ENCODE data around the gene ZBTB5. TPM values are rescaled to one million over a fixed set of nuclear protein-coding genes. Genes with fewer than 3 reads are reported as not detected.

Gene ZBTB5
- total and polyA plus RNA-seq, 4 donors = 2.4 to 9.4 (median 6.5) TPM

DNA sequence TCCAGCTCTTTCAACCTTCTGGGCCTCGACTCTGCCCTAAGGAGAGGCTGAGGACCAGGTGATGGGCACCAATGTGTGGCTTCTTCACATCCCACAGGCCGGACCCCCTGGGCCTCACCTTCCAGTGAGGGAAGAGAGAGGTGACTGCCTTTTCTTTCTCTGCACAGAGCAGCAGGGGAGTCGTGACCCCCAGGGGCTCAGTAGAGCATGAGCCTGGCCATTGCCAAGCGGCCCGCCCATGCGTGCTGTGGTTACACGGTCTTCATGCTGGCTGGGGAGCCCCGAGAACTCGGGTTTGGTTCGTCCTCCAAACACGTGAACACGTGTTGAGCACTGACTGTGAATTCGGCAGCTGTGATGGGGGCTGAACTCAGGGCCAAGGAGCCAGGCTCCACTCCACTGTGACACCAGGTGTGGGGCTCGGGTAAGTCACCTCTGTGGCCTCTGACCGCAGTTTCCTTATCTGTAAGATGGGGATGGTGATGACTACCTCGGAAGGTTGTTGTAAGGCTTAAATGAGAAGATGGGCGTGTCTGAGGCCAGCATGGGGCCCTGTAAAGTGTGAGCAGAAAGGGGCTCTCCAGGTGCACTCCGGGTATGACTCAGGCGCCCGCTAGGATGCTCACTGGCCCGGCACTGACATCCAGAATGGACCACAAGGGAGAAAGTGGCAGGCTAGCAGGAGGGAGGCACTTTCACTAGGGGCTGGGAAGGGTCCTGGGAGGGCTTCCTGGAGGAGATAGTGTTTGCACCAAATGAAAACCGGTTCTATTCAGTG is 56.1 kb downstream of the ZBTB5 start:
- no peaks in the 10 kb centered on the region for H3K4me1 ChIP-seq (ENCODE audit: control insufficient read depth in 4 of 4, insufficient read depth in 4 of 4, low read length in 3 of 4)
- H3K9me3 ChIP-seq (ENCODE audit: control insufficient read depth in 4 of 4, low read length in 3 of 4) = no peaks in the 10 kb centered on the region
- H3K9ac ChIP-seq (ENCODE audit: low read depth in 1 of 2, low read length in 2 of 2) = no peak overlapping the region
- H3K4me3 ChIP-seq (ENCODE audit: low read depth in 1 of 3, low read length in 3 of 3) = no peak overlapping the region
- WGBS = 90% methylated on average over 22 of the region's 22 CpGs
- no peaks in the 10 kb centered on the region for H3K27me3 ChIP-seq (ENCODE audit: control insufficient read depth in 4 of 4, insufficient read depth in 4 of 4, low read length in 3 of 4)
- TF ChIP-seq, protein P1, sequence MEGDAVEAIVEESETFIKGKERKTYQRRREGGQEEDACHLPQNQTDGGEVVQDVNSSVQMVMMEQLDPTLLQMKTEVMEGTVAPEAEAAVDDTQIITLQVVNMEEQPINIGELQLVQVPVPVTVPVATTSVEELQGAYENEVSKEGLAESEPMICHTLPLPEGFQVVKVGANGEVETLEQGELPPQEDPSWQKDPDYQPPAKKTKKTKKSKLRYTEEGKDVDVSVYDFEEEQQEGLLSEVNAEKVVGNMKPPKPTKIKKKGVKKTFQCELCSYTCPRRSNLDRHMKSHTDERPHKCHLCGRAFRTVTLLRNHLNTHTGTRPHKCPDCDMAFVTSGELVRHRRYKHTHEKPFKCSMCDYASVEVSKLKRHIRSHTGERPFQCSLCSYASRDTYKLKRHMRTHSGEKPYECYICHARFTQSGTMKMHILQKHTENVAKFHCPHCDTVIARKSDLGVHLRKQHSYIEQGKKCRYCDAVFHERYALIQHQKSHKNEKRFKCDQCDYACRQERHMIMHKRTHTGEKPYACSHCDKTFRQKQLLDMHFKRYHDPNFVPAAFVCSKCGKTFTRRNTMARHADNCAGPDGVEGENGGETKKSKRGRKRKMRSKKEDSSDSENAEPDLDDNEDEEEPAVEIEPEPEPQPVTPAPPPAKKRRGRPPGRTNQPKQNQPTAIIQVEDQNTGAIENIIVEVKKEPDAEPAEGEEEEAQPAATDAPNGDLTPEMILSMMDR (IDR thresholded peaks at IDR 0.05; ENCODE audit: low read depth, low read length, missing input control) = no peak
- TF ChIP-seq NR2F2 (IDR thresholded peaks at IDR 0.05) (no peak), SP1 (IDR thresholded peaks at IDR 0.05) (no peak), JUND (IDR thresholded peaks at IDR 0.05) (no peak), GABPA (IDR thresholded peaks at IDR 0.05 in 1 of 2, conservative IDR thresholded peaks at IDR 0.05 in 1 of 2) (no peak), HNF4G (IDR thresholded peaks at IDR 0.05) (no peak), EGR1 (IDR thresholded peaks at IDR 0.05; ENCODE audit: low read depth in 2 of 2) (no peak), YY1 (IDR thresholded peaks at IDR 0.05) (no peak), FOXA2 (IDR thresholded peaks at IDR 0.05) (no peak), TAF1 (conservative IDR thresholded peaks at IDR 0.05) (no peak), RXRA (IDR thresholded peaks at IDR 0.05) (no peak), HNF4A (conservative IDR thresholded peaks at IDR 0.05) (no peak), FOXA1 (IDR thresholded peaks at IDR 0.05) (no peak)
- TF ChIP-seq, protein P2, sequence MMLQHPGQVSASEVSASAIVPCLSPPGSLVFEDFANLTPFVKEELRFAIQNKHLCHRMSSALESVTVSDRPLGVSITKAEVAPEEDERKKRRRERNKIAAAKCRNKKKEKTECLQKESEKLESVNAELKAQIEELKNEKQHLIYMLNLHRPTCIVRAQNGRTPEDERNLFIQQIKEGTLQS (IDR thresholded peaks at IDR 0.05) = no peak
- TF ChIP-seq, protein P3, sequence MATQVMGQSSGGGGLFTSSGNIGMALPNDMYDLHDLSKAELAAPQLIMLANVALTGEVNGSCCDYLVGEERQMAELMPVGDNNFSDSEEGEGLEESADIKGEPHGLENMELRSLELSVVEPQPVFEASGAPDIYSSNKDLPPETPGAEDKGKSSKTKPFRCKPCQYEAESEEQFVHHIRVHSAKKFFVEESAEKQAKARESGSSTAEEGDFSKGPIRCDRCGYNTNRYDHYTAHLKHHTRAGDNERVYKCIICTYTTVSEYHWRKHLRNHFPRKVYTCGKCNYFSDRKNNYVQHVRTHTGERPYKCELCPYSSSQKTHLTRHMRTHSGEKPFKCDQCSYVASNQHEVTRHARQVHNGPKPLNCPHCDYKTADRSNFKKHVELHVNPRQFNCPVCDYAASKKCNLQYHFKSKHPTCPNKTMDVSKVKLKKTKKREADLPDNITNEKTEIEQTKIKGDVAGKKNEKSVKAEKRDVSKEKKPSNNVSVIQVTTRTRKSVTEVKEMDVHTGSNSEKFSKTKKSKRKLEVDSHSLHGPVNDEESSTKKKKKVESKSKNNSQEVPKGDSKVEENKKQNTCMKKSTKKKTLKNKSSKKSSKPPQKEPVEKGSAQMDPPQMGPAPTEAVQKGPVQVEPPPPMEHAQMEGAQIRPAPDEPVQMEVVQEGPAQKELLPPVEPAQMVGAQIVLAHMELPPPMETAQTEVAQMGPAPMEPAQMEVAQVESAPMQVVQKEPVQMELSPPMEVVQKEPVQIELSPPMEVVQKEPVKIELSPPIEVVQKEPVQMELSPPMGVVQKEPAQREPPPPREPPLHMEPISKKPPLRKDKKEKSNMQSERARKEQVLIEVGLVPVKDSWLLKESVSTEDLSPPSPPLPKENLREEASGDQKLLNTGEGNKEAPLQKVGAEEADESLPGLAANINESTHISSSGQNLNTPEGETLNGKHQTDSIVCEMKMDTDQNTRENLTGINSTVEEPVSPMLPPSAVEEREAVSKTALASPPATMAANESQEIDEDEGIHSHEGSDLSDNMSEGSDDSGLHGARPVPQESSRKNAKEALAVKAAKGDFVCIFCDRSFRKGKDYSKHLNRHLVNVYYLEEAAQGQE (IDR thresholded peaks at IDR 0.05) = no peak
- TF ChIP-seq, protein P4, sequence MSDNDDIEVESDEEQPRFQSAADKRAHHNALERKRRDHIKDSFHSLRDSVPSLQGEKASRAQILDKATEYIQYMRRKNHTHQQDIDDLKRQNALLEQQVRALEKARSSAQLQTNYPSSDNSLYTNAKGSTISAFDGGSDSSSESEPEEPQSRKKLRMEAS (IDR thresholded peaks at IDR 0.05) = no peak
- no peak overlapping the region for H3K27ac ChIP-seq (ENCODE audit: low read depth in 1 of 2, low read length in 2 of 2)
- no peak for DNase-seq (ENCODE audit: low spot score)
- no peaks in the 10 kb centered on the region for H3K36me3 ChIP-seq (ENCODE audit: control insufficient read depth in 4 of 4, insufficient read depth in 3 of 4, low read depth in 1 of 4, low read length in 3 of 4)

DNA sequence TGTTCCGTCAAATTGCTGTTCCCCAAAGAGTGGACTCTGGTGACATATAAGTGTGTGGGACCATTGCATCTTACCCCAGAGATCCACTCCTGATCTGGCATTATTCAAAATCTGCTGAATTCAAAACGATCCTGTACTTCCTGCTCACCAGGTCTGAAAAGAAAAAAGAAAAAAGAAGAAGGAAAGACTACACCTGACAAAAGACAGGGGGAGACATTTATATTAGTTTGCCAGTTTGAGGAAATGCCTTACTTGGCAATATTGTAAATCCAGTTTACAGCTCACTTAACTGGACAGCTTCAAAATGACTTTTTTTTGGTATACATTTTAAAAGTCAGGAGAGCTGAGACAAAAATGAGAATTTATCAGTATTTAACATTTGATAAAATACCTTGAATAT is 57.8 kb downstream of the ZBTB5 start:
- Histone ChIP-seq H3K27ac (ENCODE audit: low read depth in 1 of 2, low read length in 2 of 2) (no peak overlapping the region), H3K36me3 (ENCODE audit: control insufficient read depth in 4 of 4, insufficient read depth in 3 of 4, low read depth in 1 of 4, low read length in 3 of 4) (no peaks in the 10 kb centered on the region), H3K4me1 (ENCODE audit: control insufficient read depth in 4 of 4, insufficient read depth in 4 of 4, low read length in 3 of 4) (no peaks in the 10 kb centered on the region), H3K27me3 (ENCODE audit: control insufficient read depth in 4 of 4, insufficient read depth in 4 of 4, low read length in 3 of 4) (no peaks in the 10 kb centered on the region), H3K9ac (ENCODE audit: low read depth in 1 of 2, low read length in 2 of 2) (no peak overlapping the region), H3K9me3 (ENCODE audit: control insufficient read depth in 4 of 4, low read length in 3 of 4) (no peaks in the 10 kb centered on the region), H3K4me3 (ENCODE audit: low read depth in 1 of 3, low read length in 3 of 3) (no peak overlapping the region)
- 62% methylated on average over 2 of the region's 2 CpGs for WGBS
- DNase-seq (ENCODE audit: low spot score) = no peak
- no peak for TF ChIP-seq FOXA1 (IDR thresholded peaks at IDR 0.05)
- TF ChIP-seq YY1 (IDR thresholded peaks at IDR 0.05) = no peak
- no peak for TF ChIP-seq SP1 (IDR thresholded peaks at IDR 0.05)
- peak in 1 of 2 donors; percentile 24 for TF ChIP-seq RAD21 (IDR thresholded peaks at IDR 0.05)
- no peak for TF ChIP-seq JUND (IDR thresholded peaks at IDR 0.05)
- TF ChIP-seq, protein P1 (IDR thresholded peaks at IDR 0.05; ENCODE audit: low read depth, low read length, missing input control) = peak; percentile 12
- no peak for TF ChIP-seq NR2F2 (IDR thresholded peaks at IDR 0.05)
- TF ChIP-seq, protein P5, sequence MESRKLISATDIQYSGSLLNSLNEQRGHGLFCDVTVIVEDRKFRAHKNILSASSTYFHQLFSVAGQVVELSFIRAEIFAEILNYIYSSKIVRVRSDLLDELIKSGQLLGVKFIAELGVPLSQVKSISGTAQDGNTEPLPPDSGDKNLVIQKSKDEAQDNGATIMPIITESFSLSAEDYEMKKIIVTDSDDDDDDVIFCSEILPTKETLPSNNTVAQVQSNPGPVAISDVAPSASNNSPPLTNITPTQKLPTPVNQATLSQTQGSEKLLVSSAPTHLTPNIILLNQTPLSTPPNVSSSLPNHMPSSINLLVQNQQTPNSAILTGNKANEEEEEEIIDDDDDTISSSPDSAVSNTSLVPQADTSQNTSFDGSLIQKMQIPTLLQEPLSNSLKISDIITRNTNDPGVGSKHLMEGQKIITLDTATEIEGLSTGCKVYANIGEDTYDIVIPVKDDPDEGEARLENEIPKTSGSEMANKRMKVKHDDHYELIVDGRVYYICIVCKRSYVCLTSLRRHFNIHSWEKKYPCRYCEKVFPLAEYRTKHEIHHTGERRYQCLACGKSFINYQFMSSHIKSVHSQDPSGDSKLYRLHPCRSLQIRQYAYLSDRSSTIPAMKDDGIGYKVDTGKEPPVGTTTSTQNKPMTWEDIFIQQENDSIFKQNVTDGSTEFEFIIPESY (IDR thresholded peaks at IDR 0.05) = no peak
- TF ChIP-seq GABPA (IDR thresholded peaks at IDR 0.05 in 1 of 2, conservative IDR thresholded peaks at IDR 0.05 in 1 of 2) = no peak
- TF ChIP-seq RXRA (IDR thresholded peaks at IDR 0.05) = no peak
- TF ChIP-seq EGR1 (IDR thresholded peaks at IDR 0.05; ENCODE audit: low read depth in 2 of 2) = no peak
- no peak for TF ChIP-seq HNF4A (conservative IDR thresholded peaks at IDR 0.05)

All from liver (tissue), 9 donors.